ENCODE results near the gene CNOT1. TPM values are rescaled to one million over a fixed set of nuclear protein-coding genes. Genes with fewer than 3 reads are reported as not detected.
"Not testable (repeated sequence)": the region's sequence is repeated elsewhere in the genome, so short reads cannot be mapped to it uniquely, and the experiment has no call there.

Gene CNOT1
- total RNA-seq, 1 donor from 2014 or later: 266 TPM

- H3K27ac Mint-ChIP-seq: no peak overlapping the region
- DNase-seq (no peak), ATAC-seq (ENCODE audit: low read depth) (no peak)
- POLR2A ChIA-PET: interaction anchor here (1.2 kb wide), 1 partner anchor 13 kb away, joined by 3 read pairs; no protein-coding TSS in a partner anchor
- TF ChIP-seq CTCF (IDR thresholded peaks at IDR 0.05): no peak
- peaks cover 21% of the 10 kb centered on the region for H3K4me1 Mint-ChIP-seq
- peaks cover 52% of the 10 kb centered on the region for H3K36me3 Mint-ChIP-seq (ENCODE audit: low read depth)
- CTCF ChIA-PET: no interaction called here
- no peaks in the 10 kb centered on the region for H3K9me3 Mint-ChIP-seq
- H3K27me3 Mint-ChIP-seq: no peaks in the 10 kb centered on the region
- no peak overlapping the region for H3K4me3 Mint-ChIP-seq
- intact Hi-C loops (cut with micrococcal nuclease): no loop called here
Measured at GRCh38 chr16:58615280-58615679, 14.3 kb downstream of the CNOT1 start.

- intact Hi-C loops (cut with micrococcal nuclease): no loop called here
- Mint-ChIP-seq H3K27me3 (no peaks in the 10 kb centered on the region), H3K4me3 (no peak overlapping the region), H3K9me3 (no peaks in the 10 kb centered on the region), H3K4me1 (peaks cover 17% of the 10 kb centered on the region), H3K36me3 (ENCODE audit: low read depth) (peaks cover 52% of the 10 kb centered on the region), H3K27ac (no peak overlapping the region)
- DNase-seq (no peak), ATAC-seq (ENCODE audit: low read depth) (no peak)
- CTCF ChIA-PET: no interaction called here
- no peak for TF ChIP-seq CTCF (IDR thresholded peaks at IDR 0.05)
- POLR2A ChIA-PET: no interaction called here
Measured at GRCh38 chr16:58614860-58615259, 14.8 kb downstream of the CNOT1 start.

- H3K27me3 Mint-ChIP-seq: no peaks in the 10 kb centered on the region
- H3K4me1 Mint-ChIP-seq: peaks cover 12% of the 10 kb centered on the region
- ChIA-PET POLR2A (no interaction called here), CTCF (no interaction called here)
- no peak overlapping the region for H3K4me3 Mint-ChIP-seq
- peaks cover 50% of the 10 kb centered on the region for H3K36me3 Mint-ChIP-seq (ENCODE audit: low read depth)
- H3K27ac Mint-ChIP-seq: no peak overlapping the region
- DNase-seq (no peak), ATAC-seq (ENCODE audit: low read depth) (no peak)
- TF ChIP-seq CTCF (IDR thresholded peaks at IDR 0.05): no peak
- intact Hi-C loops (cut with micrococcal nuclease): no loop called here
- no peaks in the 10 kb centered on the region for H3K9me3 Mint-ChIP-seq
Measured at GRCh38 chr16:58614212-58614611, 15.4 kb downstream of the CNOT1 start.

GRCh38 chr16:58612965-58613364, 16.7 kb downstream of the CNOT1 start:
- DNase-seq; H3K9me3 Mint-ChIP-seq; H3K27ac Mint-ChIP-seq; CTCF ChIA-PET; intact Hi-C loops (cut with micrococcal nuclease); POLR2A ChIA-PET; H3K27me3 Mint-ChIP-seq; H3K4me3 Mint-ChIP-seq; ATAC-seq (ENCODE audit: low read depth): not testable (repeated sequence)
- Mint-ChIP-seq H3K36me3 (ENCODE audit: low read depth) (peaks cover 51% of the 10 kb centered on the region), H3K4me1 (peaks cover 12% of the 10 kb centered on the region)

- no peak for TF ChIP-seq CTCF (IDR thresholded peaks at IDR 0.05)
- ChIA-PET CTCF (no interaction called here), POLR2A (interaction anchor here (0.7 kb wide), 1 partner anchor 7 kb away, joined by 3 read pairs; no protein-coding TSS in a partner anchor)
- H3K36me3 Mint-ChIP-seq (ENCODE audit: low read depth): peaks cover 47% of the 10 kb centered on the region
- no peaks in the 10 kb centered on the region for H3K27me3 Mint-ChIP-seq
- no peaks in the 10 kb centered on the region for H3K9me3 Mint-ChIP-seq
- no peak for ATAC-seq (ENCODE audit: low read depth)
- H3K4me3 Mint-ChIP-seq: no peak overlapping the region
- H3K27ac Mint-ChIP-seq: no peak overlapping the region
- peaks cover 9% of the 10 kb centered on the region for H3K4me1 Mint-ChIP-seq
- intact Hi-C loops (cut with micrococcal nuclease): no loop called here
- DNase-seq: no peak
Measured at GRCh38 chr16:58608601-58609136, 21.0 kb downstream of the CNOT1 start.

GRCh38 chr16:58605562-58605961, 24.1 kb downstream of the CNOT1 start:
- ChIA-PET CTCF (no interaction called here), POLR2A (no interaction called here)
- intact Hi-C loops (cut with micrococcal nuclease): no loop called here
- peaks cover 49% of the 10 kb centered on the region for H3K36me3 Mint-ChIP-seq (ENCODE audit: low read depth)
- ATAC-seq (ENCODE audit: low read depth) (no peak), DNase-seq (no peak)
- TF ChIP-seq CTCF (IDR thresholded peaks at IDR 0.05): no peak
- H3K27ac Mint-ChIP-seq: no peak overlapping the region
- no peak overlapping the region for H3K4me3 Mint-ChIP-seq
- no peaks in the 10 kb centered on the region for H3K27me3 Mint-ChIP-seq
- no peaks in the 10 kb centered on the region for H3K9me3 Mint-ChIP-seq
- peaks cover 19% of the 10 kb centered on the region for H3K4me1 Mint-ChIP-seq
